Testis (tissue), 2 donors: ENCODE results near the gene CD300LD.

Source experiments
- POLR2A ChIP-seq: fragments of 450-650 bp; IDR thresholded peaks from one replicate; pipeline ENCODE4 v1.6.1; 2017; ENCODE audit warnings: antibody characterized with exemption, mild to moderate bottlenecking, moderate library complexity
- TF ChIP-seq, protein P1 (sequence below), 3 experiments: fragments of 450-650 bp in 2 of 3; fragments of 200-600 bp in 1 of 3; sonication (generic) in 1 of 3; IDR thresholded peaks; one replicate each; pipeline ENCODE4 v1.5.1; 2016 to 2019; ENCODE audit warnings: antibody characterized with exemption in 3 of 3, mild to moderate bottlenecking in 2 of 3, moderate library complexity in 1 of 3

DNA sequence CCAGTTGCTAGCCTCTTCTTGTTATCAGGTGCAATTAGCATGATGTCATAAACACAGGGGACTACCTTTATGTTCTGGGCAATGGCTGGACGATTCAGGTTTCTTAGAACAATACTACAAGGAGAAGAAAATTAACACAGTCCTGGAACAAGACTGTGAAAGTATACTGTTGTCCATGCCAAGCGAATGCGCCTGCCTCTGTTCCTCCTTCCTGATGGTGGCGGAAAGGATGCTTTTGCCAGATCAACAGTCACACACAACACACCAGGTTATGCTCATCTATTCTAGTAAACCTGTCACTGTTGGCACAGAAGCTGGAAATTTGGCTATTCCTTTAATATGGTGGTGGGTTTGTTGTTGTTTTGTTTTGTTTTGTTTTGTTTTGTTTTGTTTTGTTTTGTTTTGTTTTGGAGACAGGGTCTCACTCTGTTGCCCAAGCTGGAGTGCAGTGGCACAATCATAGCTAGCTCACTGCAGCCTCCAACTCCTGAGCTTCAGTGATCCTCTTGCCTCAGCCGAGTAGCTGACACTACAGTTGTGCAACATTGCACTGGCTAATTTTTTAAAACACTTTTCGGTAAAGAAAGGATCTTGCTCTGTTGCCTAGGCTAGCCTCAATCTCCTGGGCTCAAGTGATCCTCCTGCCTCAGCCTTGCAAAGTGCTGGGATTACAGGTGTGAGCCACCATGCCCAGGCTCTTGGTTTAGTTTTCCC, 3.1 kb upstream of the CD300LD start:
- TF ChIP-seq, protein P1, sequence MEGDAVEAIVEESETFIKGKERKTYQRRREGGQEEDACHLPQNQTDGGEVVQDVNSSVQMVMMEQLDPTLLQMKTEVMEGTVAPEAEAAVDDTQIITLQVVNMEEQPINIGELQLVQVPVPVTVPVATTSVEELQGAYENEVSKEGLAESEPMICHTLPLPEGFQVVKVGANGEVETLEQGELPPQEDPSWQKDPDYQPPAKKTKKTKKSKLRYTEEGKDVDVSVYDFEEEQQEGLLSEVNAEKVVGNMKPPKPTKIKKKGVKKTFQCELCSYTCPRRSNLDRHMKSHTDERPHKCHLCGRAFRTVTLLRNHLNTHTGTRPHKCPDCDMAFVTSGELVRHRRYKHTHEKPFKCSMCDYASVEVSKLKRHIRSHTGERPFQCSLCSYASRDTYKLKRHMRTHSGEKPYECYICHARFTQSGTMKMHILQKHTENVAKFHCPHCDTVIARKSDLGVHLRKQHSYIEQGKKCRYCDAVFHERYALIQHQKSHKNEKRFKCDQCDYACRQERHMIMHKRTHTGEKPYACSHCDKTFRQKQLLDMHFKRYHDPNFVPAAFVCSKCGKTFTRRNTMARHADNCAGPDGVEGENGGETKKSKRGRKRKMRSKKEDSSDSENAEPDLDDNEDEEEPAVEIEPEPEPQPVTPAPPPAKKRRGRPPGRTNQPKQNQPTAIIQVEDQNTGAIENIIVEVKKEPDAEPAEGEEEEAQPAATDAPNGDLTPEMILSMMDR (IDR thresholded peaks at IDR 0.05), result no peak
- TF ChIP-seq POLR2A, result no peak
